HG02981 (cell line): ENCODE measurements around the gene CARD16.

Experiments
- ATAC-seq: cut with Tn5 transposase; IDR thresholded peaks from one replicate; pipeline ENCODE4 v1.9.1; 2021; ENCODE audit warnings: mild to moderate bottlenecking, moderate library complexity; ENCODE audit not compliant: unreplicated experiment

Gene CARD16

GRCh38 chr11:105051559-105051958 is 6.4 kb upstream of the CARD16 start:
- ATAC-seq = no peak

GRCh38 chr11:105049481-105049880 is 4.3 kb upstream of the CARD16 start:
- ATAC-seq = no peak

GRCh38 chr11:105046898-105047579 is 1.9 kb upstream of the CARD16 start:
- ATAC-seq = no peak

- no peak for ATAC-seq
Measured at GRCh38 chr11:105045676-105046296, 651 bp upstream of the CARD16 start.

- no peak for ATAC-seq
Measured at GRCh38 chr11:105042178-105042577, 3.0 kb downstream of the CARD16 start.

GRCh38 chr11:105040703-105041102 is 4.4 kb downstream of the CARD16 start:
- no peak for ATAC-seq

GRCh38 chr11:105034813-105035620 is 10.1 kb downstream of the CARD16 start, which contains the start of gene CASP1:
CASP1 (minus strand) TSS chr11:105035144; CDS start chr11:105035113, 31 bp downstream.
- peak; percentile 90 for ATAC-seq

- peak; percentile 8 for ATAC-seq
Measured at GRCh38 chr11:105034388-105034787, 10.7 kb downstream of the CARD16 start.

- no peak for ATAC-seq
Measured at GRCh38 chr11:105033781-105034180, 11.4 kb downstream of the CARD16 start.

GRCh38 chr11:105033343-105033742 is 11.8 kb downstream of the CARD16 start:
- ATAC-seq = no peak

GRCh38 chr11:105032495-105032894 is 12.6 kb downstream of the CARD16 start:
- ATAC-seq = no peak

- no peak for ATAC-seq
Measured at GRCh38 chr11:105027678-105028077, 17.5 kb downstream of the CARD16 start.

GRCh38 chr11:105024394-105024793 is 20.7 kb downstream of the CARD16 start:
- ATAC-seq = no peak

- ATAC-seq = no peak
Measured at GRCh38 chr11:105023003-105023402, 22.1 kb downstream of the CARD16 start, which contains the start of gene CASP5. CASP5 (minus strand) TSS chr11:105023168; CDS start chr11:105023136, 32 bp downstream.

GRCh38 chr11:105022527-105022926 is 22.6 kb downstream of the CARD16 start:
- no peak for ATAC-seq

- no peak for ATAC-seq
Measured at GRCh38 chr11:105007463-105007862, 37.7 kb downstream of the CARD16 start.

GRCh38 chr11:105005451-105005845 is 39.7 kb downstream of the CARD16 start:
- ATAC-seq = no peak

- no peak for ATAC-seq
Measured at GRCh38 chr11:105004021-105004420, 41.1 kb downstream of the CARD16 start.

GRCh38 chr11:105003151-105003550 is 42.0 kb downstream of the CARD16 start:
- ATAC-seq = no peak

GRCh38 chr11:105000797-105001196 is 44.3 kb downstream of the CARD16 start:
- ATAC-seq = peak; percentile 74

- no peak for ATAC-seq
Measured at GRCh38 chr11:105000167-105000566, 45.0 kb downstream of the CARD16 start.

GRCh38 chr11:104999721-105000120 is 45.4 kb downstream of the CARD16 start:
- no peak for ATAC-seq
